NT2/D1 (cell line): ENCODE results near the gene EML1.

ENCODE experiments used
- DNase-seq: peaks from one replicate; pipeline ENCODE4 v3.0.0-alpha.2; 2011; ENCODE audit warnings: low read depth, low spot score
- H3K27me3 ChIP-seq: 2 replicates; pipeline ENCODE4 v1.6.0; 2011; ENCODE audit warnings: mild to moderate bottlenecking; ENCODE audit not compliant: insufficient read length, insufficient read depth
- H3K36me3 ChIP-seq: 2 replicates; pipeline ENCODE4 v1.6.1; 2011; ENCODE audit warnings: mild to moderate bottlenecking, low read length, mixed read lengths; ENCODE audit not compliant: insufficient read depth, insufficient read length
- H3K4me1 ChIP-seq: 2 replicates; pipeline ENCODE4 v1.5.1; 2011; ENCODE audit not compliant: insufficient read depth, insufficient read length
- H3K4me3 ChIP-seq: 2 replicates; pipeline ENCODE4 v1.5.1; 2011; ENCODE audit warnings: low read depth; ENCODE audit not compliant: insufficient read length
- H3K9ac ChIP-seq: 2 replicates; pipeline ENCODE4 v1.6.0; 2011; ENCODE audit warnings: low read depth; ENCODE audit not compliant: insufficient read length
- H3K9me3 ChIP-seq: 2 replicates; pipeline ENCODE4 v1.5.1; 2011; ENCODE audit warnings: mild to moderate bottlenecking, low read length; ENCODE audit not compliant: insufficient read depth
- SUZ12 ChIP-seq: IDR thresholded peaks from 2 replicates; pipeline ENCODE4 v1.6.1; 2011; ENCODE audit not compliant: insufficient read length, insufficient read depth; ENCODE audit errors: extremely low read depth
- YY1 ChIP-seq: IDR thresholded peaks from 2 replicates; pipeline ENCODE4 v1.6.1; 2011; ENCODE audit not compliant: insufficient read length, insufficient read depth
- ZNF274 ChIP-seq: IDR thresholded peaks from 2 replicates; pipeline ENCODE4 v1.6.1; 2011; ENCODE audit warnings: mild to moderate bottlenecking, low read depth, low read length

Gene EML1

GRCh38 chr14:99803106-99803775, 10.0 kb downstream of the EML1 start:
- H3K27me3 ChIP-seq: no peaks in the 10 kb centered on the region
- H3K9me3 ChIP-seq: no peaks in the 10 kb centered on the region
- TF ChIP-seq ZNF274 (no peak), YY1 (no peak), SUZ12 (no peak)
- no peak overlapping the region for H3K9ac ChIP-seq
- no peak overlapping the region for H3K4me3 ChIP-seq
- peaks cover 3% of the 10 kb centered on the region for H3K36me3 ChIP-seq
- DNase-seq: no peak
- H3K4me1 ChIP-seq: peaks cover 6% of the 10 kb centered on the region

DNA sequence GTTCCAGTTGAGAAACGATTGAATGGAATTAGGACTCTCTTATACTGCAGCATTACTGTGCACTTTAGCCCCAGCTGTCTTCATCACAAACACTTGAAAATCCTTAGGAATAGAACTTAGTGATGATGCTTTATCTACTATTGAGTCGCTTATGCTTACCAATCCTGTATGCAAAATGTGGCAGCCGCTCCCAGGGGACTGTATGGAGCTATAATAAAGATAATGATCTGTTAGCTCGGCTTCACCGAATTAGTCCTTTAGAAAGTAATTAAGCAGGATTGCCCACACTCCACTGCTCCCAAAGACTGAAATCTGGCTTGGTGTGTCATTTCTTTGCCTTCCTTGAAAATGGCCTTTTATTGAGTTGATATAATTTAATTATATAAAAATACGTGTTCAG, 10.6 kb downstream of the EML1 start:
- TF ChIP-seq ZNF274 (no peak), YY1 (no peak), SUZ12 (no peak)
- H3K27me3 ChIP-seq: no peaks in the 10 kb centered on the region
- DNase-seq: no peak

DNA sequence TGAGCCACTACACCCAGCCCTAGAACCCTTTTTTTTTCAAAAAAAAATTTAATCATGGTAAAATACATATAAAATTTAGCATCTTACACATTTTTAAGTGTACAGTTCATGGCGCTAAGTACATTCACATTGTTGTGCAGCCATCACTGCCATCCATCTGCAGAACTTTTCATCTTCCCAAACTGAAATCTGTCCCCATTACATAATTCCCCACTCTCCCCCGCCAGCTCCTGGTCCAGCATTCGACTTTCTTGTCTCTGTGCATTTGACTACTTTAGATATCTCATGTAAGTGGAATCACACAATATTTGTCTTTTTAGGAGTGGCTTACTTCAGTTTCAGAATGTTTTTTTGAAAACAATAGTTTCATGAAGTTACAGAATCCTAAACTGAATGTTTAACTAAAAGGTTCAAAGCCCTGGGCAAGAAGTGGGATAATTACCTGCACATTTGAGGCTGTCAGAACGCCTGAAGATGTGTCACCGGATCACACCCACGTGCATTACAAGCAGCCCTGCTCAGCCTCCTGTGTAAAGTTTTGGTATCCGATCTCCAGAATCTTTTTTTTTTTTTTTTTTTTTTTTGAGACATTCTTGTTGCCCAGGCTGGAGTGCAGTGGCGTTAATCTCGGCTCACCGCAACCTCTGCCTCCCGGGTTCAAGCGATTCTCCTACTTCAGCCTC, 12.7 kb downstream of the EML1 start:
- no peak overlapping the region for H3K9ac ChIP-seq
- H3K36me3 ChIP-seq: peaks cover 4% of the 10 kb centered on the region
- DNase-seq: no peak
- no peaks in the 10 kb centered on the region for H3K27me3 ChIP-seq
- no peaks in the 10 kb centered on the region for H3K9me3 ChIP-seq
- TF ChIP-seq ZNF274: no peak
- H3K4me1 ChIP-seq: peaks cover 6% of the 10 kb centered on the region
- no peak overlapping the region for H3K4me3 ChIP-seq

More for the DNA sequence above, 10.6 kb downstream of the EML1 start:
- peaks cover 3% of the 10 kb centered on the region for H3K36me3 ChIP-seq
- H3K4me1 ChIP-seq: peaks cover 6% of the 10 kb centered on the region
- H3K9me3 ChIP-seq: no peaks in the 10 kb centered on the region
- no peak overlapping the region for H3K9ac ChIP-seq
- no peak overlapping the region for H3K4me3 ChIP-seq

GRCh38 chr14:99806836-99807235, 13.6 kb downstream of the EML1 start:
- Histone ChIP-seq H3K4me1 (peaks cover 6% of the 10 kb centered on the region), H3K4me3 (no peak overlapping the region), H3K9me3 (no peaks in the 10 kb centered on the region), H3K9ac (no peak overlapping the region), H3K27me3 (no peaks in the 10 kb centered on the region), H3K36me3 (peaks cover 4% of the 10 kb centered on the region)
- TF ChIP-seq ZNF274 (no peak), YY1 (no peak), SUZ12 (no peak)
- no peak for DNase-seq

- DNase-seq: no peak
Measured at GRCh38 chr14:99807413-99808153, 14.4 kb downstream of the EML1 start.

GRCh38 chr14:99808154-99808505, 14.9 kb downstream of the EML1 start:
- Histone ChIP-seq H3K9me3 (no peaks in the 10 kb centered on the region), H3K4me1 (peaks cover 6% of the 10 kb centered on the region), H3K9ac (no peak overlapping the region), H3K36me3 (peaks cover 4% of the 10 kb centered on the region), H3K27me3 (no peaks in the 10 kb centered on the region), H3K4me3 (no peak overlapping the region)
- no peak for TF ChIP-seq YY1
- TF ChIP-seq ZNF274: no peak
- no peak for TF ChIP-seq SUZ12
- no peak for DNase-seq

More at GRCh38 chr14:99807413-99808153, 14.4 kb downstream of the EML1 start:
- peaks cover 6% of the 10 kb centered on the region for H3K4me1 ChIP-seq
- no peaks in the 10 kb centered on the region for H3K27me3 ChIP-seq
- peaks cover 4% of the 10 kb centered on the region for H3K36me3 ChIP-seq
- H3K9ac ChIP-seq: no peak overlapping the region
- no peak overlapping the region for H3K4me3 ChIP-seq
- TF ChIP-seq YY1 (no peak), SUZ12 (no peak), ZNF274 (no peak)
- H3K9me3 ChIP-seq: no peaks in the 10 kb centered on the region

DNA sequence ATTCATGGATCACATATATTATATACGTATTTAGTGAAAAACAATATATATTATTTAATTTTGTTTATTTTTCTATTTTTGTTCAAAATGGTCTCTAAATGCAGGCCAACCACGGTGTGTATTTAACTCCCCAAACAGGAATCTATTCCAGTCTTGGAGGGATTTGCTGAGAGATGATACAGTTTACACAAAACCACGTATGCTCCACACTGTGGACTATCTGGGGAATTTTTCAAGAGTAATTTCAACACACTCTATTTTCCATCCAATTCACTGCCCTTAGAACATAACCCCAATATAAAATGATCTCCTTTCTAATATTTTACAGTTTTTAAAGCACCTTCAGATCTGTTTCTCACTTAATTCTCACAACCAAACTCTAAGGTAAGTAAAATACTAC, 15.3 kb downstream of the EML1 start:
- no peak overlapping the region for H3K9ac ChIP-seq
- no peak for DNase-seq
- H3K9me3 ChIP-seq: no peaks in the 10 kb centered on the region
- TF ChIP-seq ZNF274 (no peak), SUZ12 (no peak), YY1 (no peak)
- peaks cover 6% of the 10 kb centered on the region for H3K4me1 ChIP-seq
- H3K27me3 ChIP-seq: no peaks in the 10 kb centered on the region
- no peak overlapping the region for H3K4me3 ChIP-seq
- peaks cover 4% of the 10 kb centered on the region for H3K36me3 ChIP-seq
